MM.1S (cell line): ENCODE measurements around the gene NYNRIN.

Experiments
- CTCF ChIP-seq: fragments of 300-600 bp; sonication (generic); IDR thresholded peaks from 2 replicates; pipeline ENCODE4 v1.5.1; 2016; ENCODE audit warnings: antibody characterized with exemption, low read length, mixed read lengths
- EZH2 ChIP-seq: fragments of 300-600 bp; sonication (generic); optimal IDR thresholded peaks from 2 replicates; pipeline ENCODE3; 2017; ENCODE audit warnings: low read depth, mild to moderate bottlenecking, antibody characterized with exemption, low read length, mixed read lengths
- EZH2phosphoT487 ChIP-seq: fragments of 300-600 bp; sonication (generic); IDR thresholded peaks from 2 replicates; pipeline ENCODE4 v1.6.1; 2018; ENCODE audit warnings: antibody characterized with exemption, low read length

GRCh38 chr14:24404814-24405213, 6.0 kb downstream of the NYNRIN start:
- TF ChIP-seq CTCF (no peak), EZH2 (no peak), EZH2phosphoT487 (no peak)
